Epithelial cell of esophagus (primary cell): ENCODE results near the gene PHKB.

ENCODE experiments used
- DNase-seq: peaks from one replicate; pipeline ENCODE4 v3.0.0; 2010; ENCODE audit warnings: low read depth
- H3K4me3 ChIP-seq: 2 replicates; pipeline ENCODE4 v1.5.1; 2011; ENCODE audit warnings: mild to moderate bottlenecking, low read length, control low read depth
- TF ChIP-seq, protein P1 (sequence below): IDR thresholded peaks from 2 replicates; pipeline ENCODE4 v1.5.1; 2011; ENCODE audit warnings: low read depth, mild to moderate bottlenecking, low read length, control low read depth, inconsistent platforms; ENCODE audit not compliant: insufficient read depth; ENCODE audit errors: missing control alignments

The PHKB gene

GRCh38 chr16:47719713-47720112, 258.6 kb downstream of the PHKB start:
- H3K4me3 ChIP-seq = no peak overlapping the region
- TF ChIP-seq, protein P1, sequence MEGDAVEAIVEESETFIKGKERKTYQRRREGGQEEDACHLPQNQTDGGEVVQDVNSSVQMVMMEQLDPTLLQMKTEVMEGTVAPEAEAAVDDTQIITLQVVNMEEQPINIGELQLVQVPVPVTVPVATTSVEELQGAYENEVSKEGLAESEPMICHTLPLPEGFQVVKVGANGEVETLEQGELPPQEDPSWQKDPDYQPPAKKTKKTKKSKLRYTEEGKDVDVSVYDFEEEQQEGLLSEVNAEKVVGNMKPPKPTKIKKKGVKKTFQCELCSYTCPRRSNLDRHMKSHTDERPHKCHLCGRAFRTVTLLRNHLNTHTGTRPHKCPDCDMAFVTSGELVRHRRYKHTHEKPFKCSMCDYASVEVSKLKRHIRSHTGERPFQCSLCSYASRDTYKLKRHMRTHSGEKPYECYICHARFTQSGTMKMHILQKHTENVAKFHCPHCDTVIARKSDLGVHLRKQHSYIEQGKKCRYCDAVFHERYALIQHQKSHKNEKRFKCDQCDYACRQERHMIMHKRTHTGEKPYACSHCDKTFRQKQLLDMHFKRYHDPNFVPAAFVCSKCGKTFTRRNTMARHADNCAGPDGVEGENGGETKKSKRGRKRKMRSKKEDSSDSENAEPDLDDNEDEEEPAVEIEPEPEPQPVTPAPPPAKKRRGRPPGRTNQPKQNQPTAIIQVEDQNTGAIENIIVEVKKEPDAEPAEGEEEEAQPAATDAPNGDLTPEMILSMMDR = no peak
- no peak for DNase-seq

DNA sequence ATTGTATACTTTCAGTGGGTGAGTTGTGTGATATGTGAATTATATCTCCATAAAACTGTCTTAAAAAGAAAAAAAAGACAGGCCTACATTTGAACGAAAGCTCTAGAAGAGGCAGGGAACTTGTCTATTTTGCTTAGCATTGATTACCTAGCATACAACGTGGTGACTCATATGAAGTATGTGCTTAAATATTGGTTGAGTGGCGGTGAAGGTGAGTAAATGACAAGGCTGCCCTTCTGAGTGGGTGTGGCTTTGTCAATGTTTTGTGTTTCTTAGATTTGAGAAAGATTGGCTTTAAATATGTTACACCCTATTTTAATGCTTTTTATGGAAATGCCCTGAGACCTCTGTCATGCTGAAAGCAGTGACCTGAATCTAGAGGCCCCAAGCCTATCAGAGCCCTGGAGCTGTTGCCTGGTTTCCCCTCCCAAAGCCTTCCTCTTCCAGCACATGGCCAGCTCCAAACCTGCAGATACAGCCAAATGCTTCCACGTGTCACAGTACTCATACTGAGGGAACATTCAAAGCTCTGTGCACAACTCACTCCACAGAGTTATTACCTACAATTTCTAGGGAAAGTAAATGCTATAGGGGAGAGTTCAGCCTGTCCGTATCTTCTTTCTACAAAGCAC, 260.0 kb downstream of the PHKB start:
- H3K4me3 ChIP-seq = no peak overlapping the region
- TF ChIP-seq, protein P1 = no peak
- DNase-seq = peak; percentile 39

DNA sequence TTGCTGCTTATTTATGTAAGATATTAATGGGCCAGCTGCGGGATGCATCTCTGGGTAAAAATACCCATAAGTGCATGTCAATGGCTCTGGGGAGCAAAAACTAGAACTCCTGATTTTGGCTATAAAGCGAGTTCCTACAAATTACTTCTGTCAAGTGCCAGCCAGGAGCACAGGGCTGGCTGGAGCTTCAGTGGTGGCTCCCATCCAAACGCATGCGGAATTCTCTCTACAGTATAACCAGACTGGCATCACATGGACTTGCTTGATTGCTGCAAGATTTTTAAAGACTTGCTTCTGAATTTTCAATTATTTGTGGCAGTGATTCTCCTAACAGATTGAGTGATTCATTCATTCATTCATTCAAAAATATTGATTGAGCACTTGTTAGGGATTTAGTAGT, 260.9 kb downstream of the PHKB start:
- TF ChIP-seq, protein P1 = no peak
- no peak for DNase-seq
- H3K4me3 ChIP-seq = no peak overlapping the region

- no peak for DNase-seq
- TF ChIP-seq, protein P1 = no peak
- H3K4me3 ChIP-seq = no peak overlapping the region
Measured at GRCh38 chr16:47724115-47724785, 263.1 kb downstream of the PHKB start.

GRCh38 chr16:47725188-47725695, 264.1 kb downstream of the PHKB start:
- no peak for DNase-seq
- TF ChIP-seq, protein P1 = no peak
- no peak overlapping the region for H3K4me3 ChIP-seq

DNA sequence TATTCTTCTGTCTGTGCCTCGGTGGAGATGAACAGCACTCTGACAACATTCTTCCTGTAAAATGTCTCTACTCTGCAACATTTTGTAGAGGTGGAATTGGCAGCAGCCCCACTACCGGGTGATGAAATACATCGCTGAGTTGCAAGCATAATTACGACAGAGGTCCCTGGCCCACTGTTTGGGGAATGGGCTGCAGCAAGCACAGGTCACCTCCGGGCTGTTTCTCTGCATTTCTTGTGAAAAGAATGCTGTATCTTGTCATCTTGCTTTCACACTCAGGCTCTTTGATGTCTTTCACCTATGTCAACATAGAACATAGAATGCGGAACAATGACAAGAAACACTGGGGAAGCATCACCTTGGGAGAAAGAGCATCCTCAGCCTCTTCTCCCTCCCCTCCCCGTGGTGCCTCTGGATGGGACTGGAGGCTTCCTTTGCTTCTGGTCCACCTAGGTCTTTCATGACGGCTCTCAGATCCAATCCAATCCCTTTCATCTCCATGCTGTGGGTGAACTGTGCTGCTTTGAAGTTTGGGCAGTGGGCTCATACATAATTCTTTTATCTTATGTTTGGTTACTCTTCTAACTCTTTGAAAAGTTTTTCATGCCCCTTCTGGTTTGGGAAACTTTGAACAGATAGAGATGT, 265.0 kb downstream of the PHKB start:
- DNase-seq = no peak
- TF ChIP-seq, protein P1 = no peak
- no peak overlapping the region for H3K4me3 ChIP-seq
